IMR-90 (cell line): ENCODE results near the gene SUGT1. TPM values are rescaled to one million over a fixed set of nuclear protein-coding genes. Genes with fewer than 3 reads are reported as not detected.

ENCODE experiments used
- polyA plus RNA-seq, 3 experiments: library from polyadenylated mRNA; depleted of rRNA; stranded (reverse); fragments of >200 nt; gene quantifications; 2 replicates each; pipeline ENCODE4 v1.2.3, GENCODE V29; 2012; ENCODE audit warnings: low replicate concordance in 1 of 3
- total RNA-seq: library from RNA; depleted of rRNA; stranded (reverse); fragments of >200 nt; gene quantifications from 2 replicates; pipeline ENCODE4 v1.2.3, GENCODE V29; 2012; rRNA removed

Gene SUGT1
- total and polyA plus RNA-seq, 2 of the 4 experiments (the other 2 are of a cell fraction): 21.5 to 24.6 TPM

Other genes with a start within 250 kb of the SUGT1 start
- 14.7 and 19.0 TPM in 2 replicates for gene THSD1, start 246.7 kb upstream of the SUGT1 start, total RNA-seq
- 10.9 and 12.1 TPM in 2 replicates for gene THSD1, start 246.7 kb upstream of the SUGT1 start, polyA plus RNA-seq (2012; rRNA removed)
- gene VPS36, start 202.2 kb upstream of the SUGT1 start, total RNA-seq: 16.7 and 23.1 TPM in 2 replicates
- gene VPS36, start 202.2 kb upstream of the SUGT1 start, polyA plus RNA-seq (2012; rRNA removed): 9.6 and 14.8 TPM in 2 replicates
- 44.6 and 62.5 TPM in 2 replicates for gene CKAP2, start 197.4 kb upstream of the SUGT1 start, total RNA-seq
- gene CKAP2, start 197.4 kb upstream of the SUGT1 start, polyA plus RNA-seq (2012; rRNA removed): 17.9 and 23.0 TPM in 2 replicates
- 3.4 and 3.9 TPM in 2 replicates for gene HNRNPA1L2, start 10.4 kb upstream of the SUGT1 start, total RNA-seq
- gene HNRNPA1L2, start 10.4 kb upstream of the SUGT1 start, polyA plus RNA-seq (2012; rRNA removed): 9.1 and 9.3 TPM in 2 replicates
- not detected in 2 replicates for gene CNMD, start 87.0 kb downstream of the SUGT1 start, total RNA-seq
- gene CNMD, start 87.0 kb downstream of the SUGT1 start, polyA plus RNA-seq (2012; rRNA removed): not detected in 2 replicates
- not detected in 2 replicates for gene PCDH8, start 195.8 kb downstream of the SUGT1 start, total RNA-seq
- not detected in 2 replicates for gene PCDH8, start 195.8 kb downstream of the SUGT1 start, polyA plus RNA-seq (2012; rRNA removed)